GM18867 (cell line): ENCODE results near the gene NOXA1.

ENCODE experiments used
- ATAC-seq: cut with Tn5 transposase; IDR thresholded peaks from one replicate; pipeline ENCODE4 v1.9.1; 2021; ENCODE audit warnings: mild to moderate bottlenecking, moderate library complexity; ENCODE audit not compliant: unreplicated experiment

The NOXA1 gene

DNA sequence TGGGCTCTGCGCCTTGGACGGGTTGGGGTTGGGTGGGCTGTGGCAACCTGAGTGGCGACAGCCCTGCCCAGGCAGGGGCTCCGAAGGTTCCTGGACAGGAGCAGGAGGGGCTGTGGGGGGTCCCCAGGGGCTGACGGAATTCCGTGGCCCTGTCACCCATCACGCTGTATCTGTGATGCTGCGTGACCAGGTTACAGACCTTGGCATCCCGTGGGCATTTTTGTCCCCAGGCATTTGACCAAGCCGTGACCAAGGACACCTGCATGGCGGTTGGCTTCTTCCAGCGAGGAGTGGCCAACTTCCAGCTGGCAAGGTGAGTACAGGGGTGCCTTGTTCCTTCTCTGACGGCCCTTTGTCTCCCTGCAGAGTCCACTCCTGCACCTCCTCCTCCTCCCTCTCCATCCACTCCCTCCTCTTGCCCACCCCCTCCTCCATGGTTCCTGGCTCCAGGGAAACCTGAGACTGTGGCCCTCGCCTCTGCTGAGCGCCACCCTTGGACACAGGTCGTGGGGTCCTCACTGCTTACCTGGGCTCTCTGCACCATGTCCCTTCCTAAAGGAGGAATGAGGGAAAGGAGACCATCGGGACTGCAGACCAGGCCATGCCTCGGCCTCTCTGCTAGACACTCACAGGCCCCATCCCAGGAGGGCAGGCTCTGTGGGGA, 3.0 kb downstream of the NOXA1 start:
- ATAC-seq: no peak

GRCh38 chr9:137427454-137428310, 4.5 kb downstream of the NOXA1 start:
- no peak for ATAC-seq

- no peak for ATAC-seq
Measured at GRCh38 chr9:137428311-137428630, 5.1 kb downstream of the NOXA1 start.

DNA sequence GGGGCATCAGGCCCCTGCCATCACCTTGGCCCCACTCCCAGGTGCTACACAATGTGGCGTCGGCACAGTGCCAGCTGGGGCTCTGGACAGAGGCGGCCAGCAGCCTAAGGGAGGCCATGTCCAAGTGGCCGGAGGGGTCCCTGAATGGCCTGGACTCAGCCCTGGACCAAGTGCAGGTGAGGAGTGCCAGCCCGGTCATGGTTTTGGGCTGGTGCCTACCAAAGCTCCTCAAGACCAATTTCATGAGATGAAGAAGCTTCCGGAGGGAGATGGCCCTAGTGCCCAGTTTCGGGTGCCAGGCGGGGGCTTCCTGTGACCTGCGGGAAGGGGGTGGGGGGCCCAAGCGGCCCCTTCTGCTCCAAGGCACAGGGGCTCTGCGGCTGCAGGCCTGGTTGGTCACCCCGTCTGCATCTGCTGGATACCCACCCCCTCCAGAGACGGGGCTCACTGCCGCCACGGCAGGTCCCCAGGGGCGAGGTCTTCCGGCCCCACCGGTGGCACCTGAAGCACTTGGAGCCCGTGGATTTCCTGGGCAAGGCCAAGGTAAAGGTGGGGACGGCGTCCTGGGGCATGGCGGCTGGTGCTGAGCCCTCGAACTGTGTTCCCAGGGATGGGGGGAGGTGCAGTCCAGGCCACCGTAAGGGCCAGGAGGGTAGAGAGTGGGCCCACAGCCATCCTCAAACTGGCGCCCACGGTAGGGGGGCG, 5.8 kb downstream of the NOXA1 start:
- ATAC-seq: no peak

- no peak for ATAC-seq
Measured at GRCh38 chr9:137429546-137429890, 6.3 kb downstream of the NOXA1 start.

- peak; percentile 63 for ATAC-seq
Measured at GRCh38 chr9:137429974-137430722, 7.0 kb downstream of the NOXA1 start.

DNA sequence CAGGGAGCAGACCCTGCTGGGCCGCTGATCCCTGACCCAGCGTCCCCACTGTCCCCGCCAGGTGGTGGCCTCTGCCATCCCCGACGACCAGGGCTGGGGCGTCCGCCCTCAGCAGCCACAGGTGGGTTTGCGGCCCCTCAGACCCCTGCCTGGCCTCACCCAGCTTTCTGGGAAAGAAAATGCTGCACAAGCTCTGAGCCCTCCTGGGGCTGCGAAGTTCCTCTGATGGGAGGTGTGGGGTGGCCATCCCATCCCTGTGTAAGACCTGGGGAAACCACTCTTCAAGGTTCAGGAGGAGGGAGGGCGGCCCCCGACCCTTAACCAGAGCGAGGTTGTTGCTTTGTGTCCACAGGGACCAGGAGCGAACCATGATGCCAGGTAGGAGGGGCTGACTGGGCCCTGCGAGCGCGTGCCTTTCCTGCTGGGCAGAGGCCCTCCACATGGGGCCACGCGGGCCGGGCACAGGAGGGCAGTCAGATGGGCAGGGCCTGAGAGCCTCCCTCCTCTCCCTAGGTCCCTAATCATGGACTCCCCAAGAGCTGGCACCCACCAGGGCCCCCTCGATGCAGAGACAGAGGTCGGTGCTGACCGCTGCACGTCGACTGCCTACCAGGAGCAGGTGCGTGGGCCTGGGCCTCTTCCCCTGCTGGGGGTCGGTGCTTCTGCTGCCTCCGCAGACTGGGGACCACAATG, 7.7 kb downstream of the NOXA1 start:
- ATAC-seq: no peak

- ATAC-seq: no peak
Measured at GRCh38 chr9:137431416-137431931, 8.3 kb downstream of the NOXA1 start.

- no peak for ATAC-seq
Measured at GRCh38 chr9:137432687-137433348, 9.6 kb downstream of the NOXA1 start.

DNA sequence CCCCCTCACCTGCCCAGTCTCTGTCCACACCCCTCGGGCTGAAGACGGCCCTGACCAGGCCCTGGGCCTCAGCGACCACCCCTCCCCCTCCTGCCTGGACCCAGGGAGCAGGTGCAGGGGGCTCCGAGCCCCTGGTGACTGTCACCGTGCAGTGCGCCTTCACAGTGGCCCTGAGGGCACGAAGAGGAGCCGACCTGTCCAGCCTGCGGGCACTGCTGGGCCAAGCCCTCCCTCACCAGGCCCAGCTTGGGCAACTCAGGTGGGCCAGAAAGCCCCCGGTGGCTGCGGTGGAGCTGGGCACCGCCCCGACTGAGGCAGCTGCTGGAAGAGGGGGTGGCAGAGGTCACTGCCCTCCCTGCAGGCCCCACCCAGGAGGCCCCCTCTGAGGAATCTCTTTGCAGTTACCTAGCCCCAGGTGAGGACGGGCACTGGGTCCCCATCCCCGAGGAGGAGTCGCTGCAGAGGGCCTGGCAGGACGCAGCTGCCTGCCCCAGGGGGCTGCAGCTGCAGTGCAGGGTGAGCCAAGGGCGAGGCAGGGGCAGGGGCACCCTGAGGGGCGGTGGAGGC, 10.2 kb downstream of the NOXA1 start:
- no peak for ATAC-seq

DNA sequence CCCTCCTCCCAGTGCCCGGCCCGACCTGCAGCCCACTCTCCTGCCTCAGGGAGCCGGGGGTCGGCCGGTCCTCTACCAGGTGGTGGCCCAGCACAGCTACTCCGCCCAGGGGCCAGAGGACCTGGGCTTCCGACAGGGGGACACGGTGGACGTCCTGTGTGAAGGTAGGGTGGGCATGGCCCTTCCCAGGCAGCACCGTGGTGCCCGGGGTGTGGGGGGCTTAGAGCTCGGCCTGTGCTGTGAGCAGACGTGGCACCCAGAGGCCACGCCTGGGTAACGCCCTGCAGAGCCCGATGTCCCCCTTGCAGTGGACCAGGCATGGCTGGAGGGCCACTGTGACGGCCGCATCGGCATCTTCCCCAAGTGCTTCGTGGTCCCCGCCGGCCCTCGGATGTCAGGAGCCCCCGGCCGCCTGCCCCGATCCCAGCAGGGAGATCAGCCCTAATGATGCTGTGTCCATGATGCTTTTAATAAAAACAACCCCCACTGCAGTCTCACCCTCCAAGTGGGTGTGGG, 10.8 kb downstream of the NOXA1 start:
- ATAC-seq: no peak

DNA sequence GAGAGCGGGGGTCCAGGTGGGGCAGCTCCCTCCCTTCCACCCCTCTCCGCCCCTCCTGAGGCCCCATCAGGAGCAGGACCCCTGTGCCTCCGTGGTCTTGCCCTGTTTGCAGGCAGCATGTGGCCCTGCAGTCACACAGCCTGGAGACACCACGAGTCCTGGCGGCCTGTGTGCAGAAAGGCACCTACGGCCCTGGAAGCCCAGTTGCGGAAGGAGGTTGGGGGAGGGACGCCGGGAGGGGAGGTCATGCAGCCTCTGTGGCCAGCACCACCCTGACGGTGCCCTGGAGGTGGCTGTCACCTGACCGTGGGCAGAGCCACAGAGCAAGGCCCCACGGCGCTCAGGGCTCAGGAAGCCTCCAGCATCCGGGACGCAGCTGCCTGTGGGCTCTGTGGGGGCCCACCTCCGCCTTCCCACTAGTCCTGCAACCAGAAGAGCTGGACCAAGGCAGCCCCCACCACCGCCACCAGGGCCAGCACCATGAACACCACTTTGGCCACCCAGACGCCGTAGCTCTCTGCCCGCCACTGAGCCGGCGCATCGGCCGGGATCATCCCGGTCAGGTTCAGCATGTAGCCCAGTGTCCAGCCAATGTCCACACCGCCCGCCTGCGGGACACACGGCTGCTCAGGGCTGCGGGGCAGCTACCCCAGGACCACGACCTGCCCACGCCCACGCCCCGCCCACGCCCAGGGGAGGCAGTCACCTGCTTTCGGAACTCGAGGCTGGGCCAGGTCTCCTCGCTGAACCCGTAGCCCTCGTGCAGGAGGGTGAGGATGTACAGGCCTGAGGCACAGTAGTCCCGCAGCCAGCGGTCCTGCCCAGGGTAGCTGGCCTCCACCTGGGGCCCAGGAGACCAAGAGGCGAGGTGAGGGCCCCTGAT, 11.5 kb downstream of the NOXA1 start:
- ATAC-seq: no peak

- ATAC-seq: no peak
Measured at GRCh38 chr9:137435381-137435891, 12.2 kb downstream of the NOXA1 start.

- ATAC-seq: no peak
Measured at GRCh38 chr9:137435980-137436760, 13.0 kb downstream of the NOXA1 start.

GRCh38 chr9:137436761-137437600, 13.8 kb downstream of the NOXA1 start:
- ATAC-seq: no peak
